ENCODE results near the gene RLBP1. TPM values are rescaled to one million over a fixed set of nuclear protein-coding genes. Genes with fewer than 3 reads are reported as not detected.

The RLBP1 gene
- total and polyA plus RNA-seq, 10 of the 15 experiments (the other 5 are each of a cell fraction or from before 2014, with no cell fraction given) = 0.06 TPM; not detected in 9

DNA sequence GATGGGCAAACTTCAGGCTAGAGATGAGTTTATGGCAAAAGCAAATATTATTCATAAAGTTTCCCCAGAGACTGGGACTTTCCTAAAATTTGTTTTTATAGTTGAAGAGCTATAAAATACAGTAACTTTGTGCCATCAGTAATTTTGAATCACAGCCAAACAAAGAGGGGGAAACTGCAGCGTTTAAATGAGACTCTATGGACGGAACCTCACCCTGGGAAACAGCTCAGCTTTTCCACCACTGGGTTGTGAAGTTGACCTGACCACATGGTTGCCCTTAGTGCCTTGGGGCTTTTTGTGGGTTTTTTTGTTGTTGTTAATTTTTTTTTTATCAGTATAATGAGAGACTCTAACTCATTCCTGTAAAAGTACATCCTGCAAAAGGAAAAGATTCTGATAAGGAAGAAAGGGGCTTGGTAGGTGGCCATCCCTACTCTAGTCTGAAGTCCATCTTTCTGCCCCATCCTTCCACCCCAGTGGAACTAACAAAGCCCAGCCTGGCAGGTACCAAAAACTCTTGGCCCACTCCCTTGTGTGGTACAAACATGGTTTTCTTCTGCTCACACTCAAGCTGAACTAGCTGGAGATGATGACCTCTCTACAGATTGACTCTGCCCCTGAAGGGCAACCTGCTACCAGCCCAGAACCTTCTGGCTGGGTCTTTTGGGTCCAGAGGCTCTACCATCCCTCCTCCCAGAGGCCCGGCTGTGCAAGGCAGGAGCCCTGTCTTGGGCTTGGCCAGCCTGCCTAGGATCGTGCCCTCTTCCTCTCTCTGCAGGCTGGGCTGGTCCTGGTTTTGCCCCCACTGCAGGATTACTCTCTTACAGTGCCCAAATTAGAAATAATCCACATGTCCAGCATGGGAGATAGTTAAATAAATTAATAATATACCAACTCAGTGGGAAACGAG lies 41.2 kb downstream of the RLBP1 start:
- ATAC-seq (peak; percentile 86), DNase-seq (ENCODE audit: low read depth, low spot score) (peak; percentile 30), FAIRE-seq (no peak)
- intact Hi-C loops (cut with micrococcal nuclease; ENCODE audit: unreplicated experiment) = no loop called here
- H3K4me1 ChIP-seq (ENCODE audit: control insufficient read depth, insufficient read depth, low read length) = peaks cover 7% of the 10 kb centered on the region; the same call in 1 of the 2 replicates
- H3K4me3 ChIP-seq = no peak overlapping the region
- no peaks in the 10 kb centered on the region for H3K27me3 ChIP-seq (replicated peaks in 1 of 2; ENCODE audit: control insufficient read depth in 2 of 2, insufficient read depth in 2 of 2, low read length in 1 of 2)
- BruUV-seq (replicated peaks) = no TSS peak
- H2AFZ ChIP-seq (ENCODE audit: control insufficient read depth, low read depth, low read length) = no peak overlapping the region
- ChIA-PET CTCF (interaction anchor here (1.0 to 11.1 kb wide), 8 partner anchors 9 to 276 kb away, joined by 3 to 339 read pairs (median 10); partner anchors contain the start of gene ABHD2), SMC1A (ENCODE audit: uncharacterized antibody, unreplicated experiment) (interaction anchor here (0.8 to 3.9 kb wide), 5 partner anchors 12 to 121 kb away, joined by 3 to 61 read pairs (median 4); no protein-coding TSS in a partner anchor), RAD21 (ENCODE audit: unreplicated experiment) (interaction anchor here (1.1 to 2.0 kb wide), 4 partner anchors 68 to 127 kb away, joined by 3 to 7 read pairs (median 3); partner anchors contain the start of gene ABHD2), POLR2A (no interaction called here)
- H3K9ac ChIP-seq (ENCODE audit: control insufficient read depth, insufficient read depth, low read length) = no peak overlapping the region
- H3K9me3 ChIP-seq (replicated peaks; ENCODE audit: control insufficient read depth, insufficient read depth, low read length) = no peaks in the 10 kb centered on the region
- no peaks in the 10 kb centered on the region for H4K20me1 ChIP-seq (ENCODE audit: control insufficient read depth, insufficient read depth)
- no peaks in the 10 kb centered on the region for H3K79me2 ChIP-seq (ENCODE audit: control insufficient read depth, insufficient read depth, low read length)
- H3K36me3 ChIP-seq (ENCODE audit: control insufficient read depth in 2 of 2, insufficient read depth in 2 of 2, low read length in 1 of 2) = peaks cover 5 to 10% of the 10 kb centered on the region in 2 experiments
- in situ Hi-C loops (cut with MboI) = loop anchor here (5.0 kb wide), 2 partner anchors 123 to 278 kb away; no protein-coding TSS in a partner anchor
- WGBS (ENCODE audit: insufficient coverage, insufficient replicate concordance, low lambda C conversion rate, missing lambda C conversion rate) = 60% methylated on average over 5 of the region's 5 CpGs
- peak overlapping the region; percentile 10 for H3K27ac ChIP-seq (ENCODE audit: control insufficient read depth, insufficient read depth)
- H3K4me2 ChIP-seq (ENCODE audit: control insufficient read depth, insufficient read depth) = no peak overlapping the region
- no peak for TF ChIP-seq SMARCA5 (IDR thresholded peaks at IDR 0.05)
- TF ChIP-seq, protein P1, sequence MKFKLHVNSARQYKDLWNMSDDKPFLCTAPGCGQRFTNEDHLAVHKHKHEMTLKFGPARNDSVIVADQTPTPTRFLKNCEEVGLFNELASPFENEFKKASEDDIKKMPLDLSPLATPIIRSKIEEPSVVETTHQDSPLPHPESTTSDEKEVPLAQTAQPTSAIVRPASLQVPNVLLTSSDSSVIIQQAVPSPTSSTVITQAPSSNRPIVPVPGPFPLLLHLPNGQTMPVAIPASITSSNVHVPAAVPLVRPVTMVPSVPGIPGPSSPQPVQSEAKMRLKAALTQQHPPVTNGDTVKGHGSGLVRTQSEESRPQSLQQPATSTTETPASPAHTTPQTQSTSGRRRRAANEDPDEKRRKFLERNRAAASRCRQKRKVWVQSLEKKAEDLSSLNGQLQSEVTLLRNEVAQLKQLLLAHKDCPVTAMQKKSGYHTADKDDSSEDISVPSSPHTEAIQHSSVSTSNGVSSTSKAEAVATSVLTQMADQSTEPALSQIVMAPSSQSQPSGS (IDR thresholded peaks at IDR 0.05; ENCODE audit: low read length) = 0 out of 2 replicates have a peak, but pooled peaks have one; percentile 28
- TF ChIP-seq ZNF274 (IDR thresholded peaks at IDR 0.05; ENCODE audit: insufficient read depth, insufficient read length) = no peak
- peak in 1 of 2 experiments; percentile 32; a peak in 1 of 4 replicates for TF ChIP-seq IKZF2 (IDR thresholded peaks at IDR 0.05)
- TF ChIP-seq NR2F1 (conservative IDR thresholded peaks at IDR 0.05) = peak; percentile 43; the same call in 1 of the 2 replicates
- TF ChIP-seq ELK1 (IDR thresholded peaks at IDR 0.05; ENCODE audit: low read depth, low read length) = no peak
- TF ChIP-seq BCLAF1 (IDR thresholded peaks at IDR 0.05) = no peak
- no peak for TF ChIP-seq HSF1 (IDR thresholded peaks at IDR 0.05; ENCODE audit: low read depth, low read length)
- TF ChIP-seq RUNX3 (IDR thresholded peaks at IDR 0.05; ENCODE audit: low read length) = peak; percentile 75
- TF ChIP-seq RCOR1 (conservative IDR thresholded peaks at IDR 0.05; ENCODE audit: low read depth, low read length) = no peak
- TF ChIP-seq STAT1 (conservative IDR thresholded peaks at IDR 0.05) = no peak
- no peak for TF ChIP-seq HDGF (IDR thresholded peaks at IDR 0.05)
- TF ChIP-seq NFYB (IDR thresholded peaks at IDR 0.05; ENCODE audit: insufficient read depth, low read depth, low read length) = no peak
- TF ChIP-seq RELB (IDR thresholded peaks at IDR 0.05; ENCODE audit: low read depth) = peak; percentile 56; the same call in 1 of the 2 replicates
